ENCODE measurements around the gene TMEM52. TPM values are rescaled to one million over a fixed set of nuclear protein-coding genes. Genes with fewer than 3 reads are reported as not detected.

TMEM52 gene
- total and polyA plus RNA-seq, 2 of the 13 experiments (the other 11 are each of a cell fraction or from before 2014, with no cell fraction given), result 13.2 to 18.7 TPM

DNA sequence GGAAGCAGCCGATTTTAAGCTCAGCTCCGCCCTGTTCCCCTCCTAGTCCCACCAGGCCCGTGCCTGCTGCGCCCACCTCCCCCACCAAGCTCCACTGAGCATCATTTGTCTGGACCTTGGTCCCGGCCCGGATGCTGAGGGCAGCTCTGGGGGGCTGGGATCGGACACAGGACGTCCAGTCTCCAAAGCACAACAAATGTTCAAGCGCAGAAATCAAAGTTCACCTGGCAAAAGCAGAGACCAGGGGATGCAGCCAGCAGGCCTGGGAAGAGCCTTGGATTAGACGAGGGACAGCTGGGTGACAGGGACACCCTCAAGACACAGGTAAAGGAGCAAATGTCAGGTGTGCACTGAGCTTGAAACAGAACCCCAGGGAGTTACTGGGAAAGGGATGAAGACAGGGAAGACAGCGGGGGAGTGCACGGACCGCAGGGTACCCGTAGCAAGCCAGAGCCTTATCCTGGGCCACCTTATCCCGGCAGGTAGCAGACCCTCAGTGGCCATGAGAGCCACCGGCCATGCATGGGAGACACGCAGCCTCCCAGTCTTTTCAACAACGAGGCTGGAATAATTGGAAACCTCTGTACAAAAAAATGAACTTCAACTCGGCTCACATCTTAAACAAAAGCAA, 22.2 kb upstream of the TMEM52 start (continued):
- TF ChIP-seq, protein P1, sequence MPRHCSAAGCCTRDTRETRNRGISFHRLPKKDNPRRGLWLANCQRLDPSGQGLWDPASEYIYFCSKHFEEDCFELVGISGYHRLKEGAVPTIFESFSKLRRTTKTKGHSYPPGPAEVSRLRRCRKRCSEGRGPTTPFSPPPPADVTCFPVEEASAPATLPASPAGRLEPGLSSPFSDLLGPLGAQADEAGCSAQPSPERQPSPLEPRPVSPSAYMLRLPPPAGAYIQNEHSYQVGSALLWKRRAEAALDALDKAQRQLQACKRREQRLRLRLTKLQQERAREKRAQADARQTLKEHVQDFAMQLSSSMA (CRISPR knock-in tag; IDR thresholded peaks at IDR 0.05), result no peak
- TF ChIP-seq ZKSCAN1 (IDR thresholded peaks at IDR 0.05; ENCODE audit: low read length) (no peak), ZZZ3 (CRISPR knock-in tag; IDR thresholded peaks at IDR 0.05; ENCODE audit: borderline replicate concordance) (no peak), SETDB1 (CRISPR knock-in tag; IDR thresholded peaks at IDR 0.05; ENCODE audit: borderline replicate concordance) (no peak), HDAC2 (CRISPR knock-in tag; IDR thresholded peaks at IDR 0.05) (peak; percentile 98), CBX5 (CRISPR knock-in tag; IDR thresholded peaks at IDR 0.05; ENCODE audit: borderline replicate concordance) (no peak), ZNF562 (CRISPR knock-in tag; IDR thresholded peaks at IDR 0.05; ENCODE audit: borderline replicate concordance) (no peak), ZFP36L2 (CRISPR knock-in tag; IDR thresholded peaks at IDR 0.05) (no peak), TBP (CRISPR knock-in tag; IDR thresholded peaks at IDR 0.05) (no peak), NKX3-1 (CRISPR knock-in tag; IDR thresholded peaks at IDR 0.05) (no peak), ZKSCAN8 (CRISPR knock-in tag; IDR thresholded peaks at IDR 0.05; ENCODE audit: borderline replicate concordance) (no peak), NCOR1 (IDR thresholded peaks at IDR 0.05; ENCODE audit: borderline replicate concordance, low read length) (peak; percentile 91), ZNF552 (CRISPR knock-in tag; IDR thresholded peaks at IDR 0.05; ENCODE audit: borderline replicate concordance) (no peak; the same call in 1 of the 2 replicates)
- TF ChIP-seq, protein P2, sequence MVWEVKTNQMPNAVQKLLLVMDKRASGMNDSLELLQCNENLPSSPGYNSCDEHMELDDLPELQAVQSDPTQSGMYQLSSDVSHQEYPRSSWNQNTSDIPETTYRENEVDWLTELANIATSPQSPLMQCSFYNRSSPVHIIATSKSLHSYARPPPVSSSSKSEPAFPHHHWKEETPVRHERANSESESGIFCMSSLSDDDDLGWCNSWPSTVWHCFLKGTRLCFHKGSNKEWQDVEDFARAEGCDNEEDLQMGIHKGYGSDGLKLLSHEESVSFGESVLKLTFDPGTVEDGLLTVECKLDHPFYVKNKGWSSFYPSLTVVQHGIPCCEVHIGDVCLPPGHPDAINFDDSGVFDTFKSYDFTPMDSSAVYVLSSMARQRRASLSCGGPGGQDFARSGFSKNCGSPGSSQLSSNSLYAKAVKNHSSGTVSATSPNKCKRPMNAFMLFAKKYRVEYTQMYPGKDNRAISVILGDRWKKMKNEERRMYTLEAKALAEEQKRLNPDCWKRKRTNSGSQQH (CRISPR knock-in tag; IDR thresholded peaks at IDR 0.05; ENCODE audit: low read depth), result no peak
- TF ChIP-seq, protein P3, sequence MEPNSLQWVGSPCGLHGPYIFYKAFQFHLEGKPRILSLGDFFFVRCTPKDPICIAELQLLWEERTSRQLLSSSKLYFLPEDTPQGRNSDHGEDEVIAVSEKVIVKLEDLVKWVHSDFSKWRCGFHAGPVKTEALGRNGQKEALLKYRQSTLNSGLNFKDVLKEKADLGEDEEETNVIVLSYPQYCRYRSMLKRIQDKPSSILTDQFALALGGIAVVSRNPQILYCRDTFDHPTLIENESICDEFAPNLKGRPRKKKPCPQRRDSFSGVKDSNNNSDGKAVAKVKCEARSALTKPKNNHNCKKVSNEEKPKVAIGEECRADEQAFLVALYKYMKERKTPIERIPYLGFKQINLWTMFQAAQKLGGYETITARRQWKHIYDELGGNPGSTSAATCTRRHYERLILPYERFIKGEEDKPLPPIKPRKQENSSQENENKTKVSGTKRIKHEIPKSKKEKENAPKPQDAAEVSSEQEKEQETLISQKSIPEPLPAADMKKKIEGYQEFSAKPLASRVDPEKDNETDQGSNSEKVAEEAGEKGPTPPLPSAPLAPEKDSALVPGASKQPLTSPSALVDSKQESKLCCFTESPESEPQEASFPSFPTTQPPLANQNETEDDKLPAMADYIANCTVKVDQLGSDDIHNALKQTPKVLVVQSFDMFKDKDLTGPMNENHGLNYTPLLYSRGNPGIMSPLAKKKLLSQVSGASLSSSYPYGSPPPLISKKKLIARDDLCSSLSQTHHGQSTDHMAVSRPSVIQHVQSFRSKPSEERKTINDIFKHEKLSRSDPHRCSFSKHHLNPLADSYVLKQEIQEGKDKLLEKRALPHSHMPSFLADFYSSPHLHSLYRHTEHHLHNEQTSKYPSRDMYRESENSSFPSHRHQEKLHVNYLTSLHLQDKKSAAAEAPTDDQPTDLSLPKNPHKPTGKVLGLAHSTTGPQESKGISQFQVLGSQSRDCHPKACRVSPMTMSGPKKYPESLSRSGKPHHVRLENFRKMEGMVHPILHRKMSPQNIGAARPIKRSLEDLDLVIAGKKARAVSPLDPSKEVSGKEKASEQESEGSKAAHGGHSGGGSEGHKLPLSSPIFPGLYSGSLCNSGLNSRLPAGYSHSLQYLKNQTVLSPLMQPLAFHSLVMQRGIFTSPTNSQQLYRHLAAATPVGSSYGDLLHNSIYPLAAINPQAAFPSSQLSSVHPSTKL (CRISPR knock-in tag; IDR thresholded peaks at IDR 0.05), result peak; percentile 69; the same call in 1 of the 2 replicates
- TF ChIP-seq, protein P4, sequence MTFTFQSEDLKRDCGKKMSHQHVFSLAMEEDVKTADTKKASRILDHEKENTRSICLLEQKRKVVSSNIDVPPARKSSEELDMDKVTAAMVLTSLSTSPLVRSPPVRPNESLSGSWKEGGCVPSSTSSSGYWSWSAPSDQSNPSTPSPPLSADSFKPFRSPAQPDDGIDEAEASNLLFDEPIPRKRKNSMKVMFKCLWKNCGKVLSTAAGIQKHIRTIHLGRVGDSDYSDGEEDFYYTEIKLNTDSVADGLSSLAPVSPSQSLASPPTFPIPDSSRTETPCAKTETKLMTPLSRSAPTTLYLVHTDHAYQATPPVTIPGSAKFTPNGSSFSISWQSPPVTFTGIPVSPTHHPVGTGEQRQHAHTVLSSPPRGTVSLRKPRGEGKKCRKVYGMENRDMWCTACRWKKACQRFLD (CRISPR knock-in tag; IDR thresholded peaks at IDR 0.05; ENCODE audit: borderline replicate concordance), result no peak; the same call in 1 of the 2 replicates
- TF ChIP-seq, protein P5, sequence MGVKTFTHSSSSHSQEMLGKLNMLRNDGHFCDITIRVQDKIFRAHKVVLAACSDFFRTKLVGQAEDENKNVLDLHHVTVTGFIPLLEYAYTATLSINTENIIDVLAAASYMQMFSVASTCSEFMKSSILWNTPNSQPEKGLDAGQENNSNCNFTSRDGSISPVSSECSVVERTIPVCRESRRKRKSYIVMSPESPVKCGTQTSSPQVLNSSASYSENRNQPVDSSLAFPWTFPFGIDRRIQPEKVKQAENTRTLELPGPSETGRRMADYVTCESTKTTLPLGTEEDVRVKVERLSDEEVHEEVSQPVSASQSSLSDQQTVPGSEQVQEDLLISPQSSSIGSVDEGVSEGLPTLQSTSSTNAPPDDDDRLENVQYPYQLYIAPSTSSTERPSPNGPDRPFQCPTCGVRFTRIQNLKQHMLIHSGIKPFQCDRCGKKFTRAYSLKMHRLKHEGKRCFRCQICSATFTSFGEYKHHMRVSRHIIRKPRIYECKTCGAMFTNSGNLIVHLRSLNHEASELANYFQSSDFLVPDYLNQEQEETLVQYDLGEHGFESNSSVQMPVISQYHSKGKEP (CRISPR knock-in tag; IDR thresholded peaks at IDR 0.05), result no peak
- TF ChIP-seq, protein P6, sequence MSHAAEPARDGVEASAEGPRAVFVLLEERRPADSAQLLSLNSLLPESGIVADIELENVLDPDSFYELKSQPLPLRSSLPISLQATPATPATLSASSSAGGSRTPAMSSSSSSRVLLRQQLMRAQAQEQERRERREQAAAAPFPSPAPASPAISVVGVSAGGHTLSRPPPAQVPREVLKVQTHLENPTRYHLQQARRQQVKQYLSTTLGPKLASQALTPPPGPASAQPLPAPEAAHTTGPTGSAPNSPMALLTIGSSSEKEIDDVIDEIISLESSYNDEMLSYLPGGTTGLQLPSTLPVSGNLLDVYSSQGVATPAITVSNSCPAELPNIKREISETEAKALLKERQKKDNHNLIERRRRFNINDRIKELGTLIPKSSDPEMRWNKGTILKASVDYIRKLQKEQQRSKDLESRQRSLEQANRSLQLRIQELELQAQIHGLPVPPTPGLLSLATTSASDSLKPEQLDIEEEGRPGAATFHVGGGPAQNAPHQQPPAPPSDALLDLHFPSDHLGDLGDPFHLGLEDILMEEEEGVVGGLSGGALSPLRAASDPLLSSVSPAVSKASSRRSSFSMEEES (CRISPR knock-in tag; IDR thresholded peaks at IDR 0.05), result peak; percentile 37; the same call in 1 of the 2 replicates
